GM18508 (cell line): ENCODE results near the gene BCAP31.
"Not testable (repeated sequence)": the region's sequence is repeated elsewhere in the genome, so short reads cannot be mapped to it uniquely, and the experiment has no call there.

Source experiments
- ATAC-seq: cut with Tn5 transposase; IDR thresholded peaks from one replicate; pipeline ENCODE4 v1.9.1; 2021; ENCODE audit warnings: moderate number of reproducible peaks; ENCODE audit not compliant: insufficient read depth, unreplicated experiment

The BCAP31 gene

GRCh38 chrX:153736071-153736820 lies 12.1 kb upstream of the BCAP31 start:
- no peak for ATAC-seq

- ATAC-seq, result no peak
These were observed 11.1 kb upstream of the BCAP31 start for GRCh38 chrX:153735274-153735673.

DNA sequence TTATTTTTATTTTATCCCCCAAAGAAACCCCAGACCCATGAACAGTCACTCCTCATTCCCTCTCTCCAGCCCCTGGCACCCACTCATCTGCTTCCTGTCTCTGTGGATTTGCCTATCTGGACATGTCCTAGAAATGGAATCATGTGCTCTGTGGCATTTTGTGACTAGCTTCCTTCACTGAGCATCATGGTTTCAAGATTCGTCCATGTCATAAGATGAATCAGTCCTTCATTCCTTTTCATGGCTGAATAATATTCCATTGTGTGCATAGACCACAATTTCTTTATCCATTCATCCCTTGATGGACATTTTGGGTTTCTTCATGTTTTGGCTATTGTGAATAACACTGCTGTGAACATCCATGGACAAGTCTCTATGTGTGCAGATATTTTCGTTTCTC lies 10.7 kb upstream of the BCAP31 start:
- ATAC-seq, result no peak

- no peak for ATAC-seq
These were observed 9.6 kb upstream of the BCAP31 start for GRCh38 chrX:153733651-153734240.

DNA sequence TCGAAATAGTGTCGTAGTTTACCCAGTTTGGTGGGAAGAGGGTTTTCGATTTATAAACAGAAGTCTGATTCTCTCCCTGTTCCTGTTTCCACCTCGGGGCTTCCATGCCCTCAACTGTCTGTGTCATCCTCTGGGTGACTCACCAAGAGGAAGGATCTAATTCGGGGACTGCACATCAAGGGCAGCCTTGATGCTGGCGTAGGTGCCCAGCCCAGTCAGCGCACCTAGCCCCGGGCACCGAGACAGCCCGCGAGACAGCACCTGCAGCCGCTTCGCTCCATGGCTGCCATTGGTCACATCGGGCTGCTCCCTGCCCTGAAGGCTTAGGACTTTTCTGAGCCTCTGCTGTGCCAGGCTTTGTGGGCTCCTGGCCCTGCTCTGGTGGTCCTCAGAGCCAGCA lies 8.2 kb upstream of the BCAP31 start:
- ATAC-seq, result no peak

DNA sequence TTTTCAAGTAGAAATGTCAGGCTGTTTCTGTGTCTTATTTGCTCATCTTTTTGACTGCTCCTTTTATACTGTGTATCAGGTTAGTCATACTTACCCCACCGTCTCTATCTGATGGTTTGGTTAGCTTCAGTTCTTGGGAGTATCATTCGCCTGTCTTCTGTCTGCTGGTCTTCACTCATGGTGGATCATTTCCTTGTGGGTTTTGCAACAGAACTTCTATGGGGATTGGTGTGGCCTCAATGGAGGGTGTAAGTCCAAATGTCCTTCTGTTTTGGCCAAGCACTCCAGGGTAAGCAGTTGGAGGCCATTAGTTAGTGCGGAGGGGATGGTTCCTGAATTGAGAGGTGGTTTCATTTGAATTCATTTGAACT lies 7.6 kb upstream of the BCAP31 start:
- ATAC-seq, result no peak

DNA sequence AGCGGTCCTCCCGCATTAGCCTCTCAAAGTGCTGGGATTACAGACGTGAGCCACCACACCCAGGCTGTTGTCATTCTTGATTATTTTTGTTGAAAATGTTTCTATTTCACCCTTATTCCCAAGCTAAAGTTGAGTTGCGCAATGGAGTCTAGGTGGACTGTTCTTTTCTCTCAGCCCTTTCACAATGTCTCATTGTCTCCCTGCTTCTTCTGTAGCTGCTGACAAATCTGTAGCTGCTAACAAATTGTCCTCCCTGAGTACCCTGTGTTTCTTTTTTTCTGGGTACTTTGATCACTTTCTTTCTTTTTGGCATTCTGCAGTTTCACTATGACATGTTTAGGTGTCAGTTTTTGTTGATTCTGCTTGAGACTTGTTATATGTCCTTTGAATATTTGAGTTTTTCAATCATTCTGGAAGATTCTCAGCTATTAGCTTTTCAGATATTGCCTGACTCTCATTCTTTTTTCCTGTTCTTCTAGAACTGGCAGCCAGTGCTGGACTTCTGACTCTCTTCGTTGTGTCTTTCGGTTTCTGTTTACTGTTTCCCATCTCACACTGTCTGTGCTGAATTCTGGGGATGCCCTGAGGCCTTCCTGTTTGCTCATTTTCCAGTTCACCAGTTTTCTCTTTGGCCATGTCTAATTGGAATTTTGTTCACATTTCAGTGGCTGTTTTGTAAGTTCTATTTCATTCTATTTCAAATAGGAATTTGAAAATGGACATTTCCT lies 7.1 kb upstream of the BCAP31 start:
- no peak for ATAC-seq

DNA sequence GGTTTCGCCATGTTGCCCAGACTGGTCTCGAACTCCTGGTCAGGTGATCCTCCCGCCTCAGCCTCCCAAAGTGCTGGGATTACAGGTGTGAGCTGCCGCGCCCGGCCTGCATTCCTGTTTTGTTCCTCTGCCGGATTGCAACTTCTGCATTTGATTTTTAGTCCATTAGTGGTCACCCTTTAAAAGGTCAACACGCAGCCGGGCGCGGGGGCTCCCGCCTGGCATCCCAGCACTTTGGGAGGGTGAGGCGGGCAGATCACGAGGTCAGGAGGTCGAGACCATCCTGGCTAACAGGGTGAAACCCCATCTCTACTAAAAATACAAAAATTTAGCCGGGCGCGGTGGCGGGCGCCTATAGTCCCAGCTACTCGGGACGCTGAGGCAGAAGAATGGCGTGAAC lies 5.9 kb upstream of the BCAP31 start:
- ATAC-seq, result not testable (repeated sequence)

GRCh38 chrX:153728951-153729631 lies 4.9 kb upstream of the BCAP31 start:
- ATAC-seq, result no peak

- ATAC-seq, result no peak
These were observed 3.9 kb upstream of the BCAP31 start for GRCh38 chrX:153728095-153728494.

GRCh38 chrX:153727123-153727931 lies 3.1 kb upstream of the BCAP31 start:
- ATAC-seq, result no peak

DNA sequence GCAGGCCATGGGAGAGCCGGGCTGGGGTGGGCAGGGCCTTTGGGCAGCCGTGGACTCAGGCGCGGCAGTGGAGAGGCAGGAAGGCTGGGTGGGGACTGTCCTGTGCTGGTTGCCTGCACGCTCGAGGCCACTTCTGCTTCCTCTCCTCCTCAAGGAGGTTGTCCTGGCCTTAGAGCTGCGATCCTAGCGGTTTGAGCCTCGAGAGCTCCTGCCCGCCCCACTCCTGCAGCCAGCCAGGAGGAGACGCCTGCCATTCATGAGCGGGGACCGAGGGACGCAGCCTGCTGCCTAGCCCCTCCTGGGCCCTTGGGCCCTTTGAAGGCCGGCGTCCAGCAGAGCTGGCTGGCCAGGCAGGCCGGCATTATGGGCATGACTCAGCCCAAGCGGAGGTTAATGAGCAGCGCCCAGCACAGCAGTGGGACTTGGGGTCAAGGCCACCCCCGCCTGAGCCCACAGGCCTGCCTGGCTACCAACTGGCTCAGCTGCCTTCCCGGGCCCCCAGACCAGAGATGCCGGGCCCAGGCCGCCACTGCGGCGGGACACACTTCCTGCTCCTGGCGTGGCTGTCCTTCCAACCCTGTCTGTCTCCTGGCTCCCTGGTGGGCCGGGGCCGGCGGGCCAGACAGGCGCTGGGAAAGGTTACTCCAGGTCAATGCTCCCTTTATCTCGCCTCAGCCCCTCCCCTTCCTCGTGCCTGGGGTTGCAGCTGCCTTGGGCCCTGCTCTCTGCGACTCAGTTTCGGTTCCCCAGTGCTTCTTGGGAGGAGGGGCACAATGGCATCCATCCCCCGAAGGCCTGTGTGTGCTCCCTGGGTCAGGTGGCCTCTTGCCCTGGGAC lies 2.3 kb upstream of the BCAP31 start:
- ATAC-seq, result peak; percentile 46

DNA sequence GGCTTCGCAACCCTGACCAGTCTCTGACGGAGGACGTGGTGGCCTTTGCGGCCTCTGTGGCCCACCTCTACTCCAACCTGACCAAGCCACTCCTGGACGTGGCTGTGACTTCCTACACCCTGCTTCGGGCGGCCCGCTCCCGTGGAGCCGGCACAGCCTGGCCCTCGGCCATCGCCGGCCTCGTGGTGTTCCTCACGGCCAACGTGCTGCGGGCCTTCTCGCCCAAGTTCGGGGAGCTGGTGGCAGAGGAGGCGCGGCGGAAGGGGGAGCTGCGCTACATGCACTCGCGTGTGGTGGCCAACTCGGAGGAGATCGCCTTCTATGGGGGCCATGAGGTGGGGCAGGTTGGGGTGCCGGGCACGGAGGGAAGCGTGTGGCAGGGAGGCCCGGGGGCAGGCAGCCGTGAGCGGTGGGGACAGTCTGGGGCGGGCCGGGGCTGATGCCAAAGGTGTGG lies 1.7 kb upstream of the BCAP31 start:
- no peak for ATAC-seq

GRCh38 chrX:153725039-153725831 lies 1.0 kb upstream of the BCAP31 start:
- ATAC-seq, result no peak

DNA sequence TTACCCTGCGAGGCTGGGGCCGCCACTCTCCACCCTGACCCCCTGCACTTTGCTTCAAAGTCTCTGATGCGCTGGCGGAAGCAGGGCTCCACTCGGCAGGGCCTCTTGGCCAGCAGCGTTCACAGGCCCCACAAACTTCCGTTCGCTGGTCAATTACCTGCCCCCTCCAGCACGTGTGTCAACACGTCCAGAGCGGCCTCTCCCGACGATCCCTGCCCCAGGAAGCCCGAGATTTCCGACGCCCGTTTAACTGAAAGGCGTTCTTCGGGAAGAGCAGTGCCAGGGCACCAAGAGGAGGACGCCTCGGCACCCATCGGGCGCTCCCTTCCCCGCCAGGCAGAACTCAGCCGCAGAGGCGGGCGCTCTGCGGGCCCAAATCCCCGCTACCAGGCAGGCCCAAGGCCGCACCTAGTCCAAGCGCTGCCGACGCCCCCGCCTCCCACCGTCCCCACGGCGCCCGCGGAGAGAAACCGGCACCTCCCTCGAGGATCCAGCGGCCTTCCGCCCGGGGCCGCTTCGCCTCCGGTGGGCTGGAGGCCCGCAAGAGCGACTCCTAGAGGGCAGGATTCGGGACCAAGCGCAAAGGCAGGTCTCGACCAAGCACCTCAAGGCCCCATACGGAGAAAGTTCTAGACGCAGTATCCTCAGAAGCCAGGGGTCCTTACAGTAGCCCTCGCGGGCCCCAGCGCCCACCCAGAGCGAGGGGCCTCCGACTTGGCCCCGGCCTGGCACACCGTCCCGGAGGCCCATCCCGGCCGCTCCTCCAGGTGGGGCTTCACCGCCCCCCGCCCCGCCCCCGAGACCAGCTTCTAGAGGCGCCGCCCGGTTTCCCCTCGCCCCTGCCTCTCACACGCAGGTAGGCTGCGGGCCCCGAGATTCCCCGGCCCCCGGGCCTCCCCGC lies 586 bp downstream of the BCAP31 start:
- no peak for ATAC-seq

DNA sequence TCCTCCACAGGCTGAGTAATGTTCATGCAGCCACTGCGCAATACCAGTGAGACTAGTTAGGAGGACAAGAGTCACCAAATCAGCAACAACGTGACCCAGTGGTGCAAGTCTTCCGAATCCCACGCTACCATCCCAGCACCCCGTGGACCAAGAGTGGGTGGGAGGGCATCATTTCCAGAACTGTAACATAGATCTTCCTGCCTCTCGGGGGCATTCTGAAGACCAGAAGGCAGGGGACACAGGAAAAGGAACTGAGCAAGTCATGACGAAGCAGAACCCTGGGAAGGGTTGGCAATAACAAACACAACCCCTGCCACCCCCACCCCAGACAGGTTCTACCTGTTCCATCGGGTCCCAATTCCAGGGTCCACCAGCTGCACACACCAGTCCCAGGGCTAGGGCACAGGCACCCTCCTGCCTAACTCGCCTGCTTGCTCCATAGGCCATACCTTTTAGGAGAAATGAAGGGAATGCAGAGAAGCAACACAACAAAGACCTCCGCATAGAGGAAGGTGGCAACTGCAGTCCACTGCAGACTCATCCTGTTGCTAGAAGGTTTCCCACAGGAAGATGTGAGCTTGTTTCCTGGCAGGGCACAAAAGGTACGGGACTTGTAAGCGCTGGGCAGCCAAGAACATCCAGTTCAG lies 1.4 kb downstream of the BCAP31 start:
- no peak for ATAC-seq

DNA sequence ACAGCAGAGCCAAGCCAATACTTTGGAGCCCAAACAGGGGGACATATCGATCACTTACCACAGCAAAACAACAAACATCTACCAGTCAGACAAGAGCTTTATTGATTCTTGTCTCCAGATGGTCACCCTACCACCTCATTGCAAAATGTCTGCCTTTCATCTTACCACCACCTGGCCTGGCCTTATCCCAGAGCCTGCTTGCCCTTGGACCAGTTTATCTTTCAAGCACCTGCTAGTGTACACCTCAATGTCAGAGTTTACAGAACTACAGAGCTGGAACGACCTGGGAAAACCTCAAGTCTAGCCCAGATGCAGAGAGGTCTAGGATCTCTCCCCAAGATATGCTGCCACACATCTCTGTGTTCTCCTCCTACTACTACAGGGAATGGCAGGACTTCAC lies 4.5 kb downstream of the BCAP31 start:
- no peak for ATAC-seq
